Heart left ventricle (tissue), 13 donors: ENCODE data around the gene CTBP1.

Source experiments
- CTCF ChIP-seq, 12 donors: fragments of 200-600 bp; sonication (generic) in 4 of 12; IDR thresholded peaks; one replicate each; pipeline versions ENCODE4 v1.5.0 to v1.8.0; 2018 to 2022; ENCODE audit warnings: antibody characterized with exemption in 12 of 12, mild to moderate bottlenecking in 5 of 12
- POLR2A ChIP-seq, 2 donors: fragments of 450-650 bp; IDR thresholded peaks; one replicate each; pipeline ENCODE4 v1.6.1; 2017; ENCODE audit warnings: antibody characterized with exemption in 2 of 2, mild to moderate bottlenecking in 2 of 2, moderate library complexity in 2 of 2
- donor health status: ischemic (EF 13 %, LVEDD 7.1; RV severe dilation, severe dysfunction).
- donor health status: DM: no; HTN: yes; CAD: no.
- donor health status: DM: no; HTN: no; CAD: no.
- donor health status: ischemic (EF 25% LVEDD 6.9; RV normal size, moderate dysfunction).
- donor health status: ischemic (EF 25% LVEDD 5.7; RV mildly dilated, moderate dysfunction).
- donor health status: ischemic (EF 35%, LVEDD 5.7; RV mildly dilated, moderate dysfunction).
- donor health status: nonischemic (EF 11% LVEDD 7.7; RV severe dilation, severe dysfunction).
- donor health status: DM: yes; HTN: yes; CAD: no.
- donor health status: PGD.
- donor health status: ischemic (EF 29% LVEDD 5.4; RV normal size, mild dysfunction).
- donor health status: nonischemic (EF 23%, LVEDD 6.1; RV moderate dilation, normal function).

- no peak for TF ChIP-seq CTCF (IDR thresholded peaks at IDR 0.05)
- no peak for TF ChIP-seq POLR2A (IDR thresholded peaks at IDR 0.05)
These were observed 56.8 kb downstream of the CTBP1 start for GRCh38 chr4:1192091-1192492.
